Endothelial cell of umbilical vein (primary cell): ENCODE measurements around the gene FYTTD1. TPM values are rescaled to one million over a fixed set of nuclear protein-coding genes. Genes with fewer than 3 reads are reported as not detected.
A peak's percentile ranks its signal among the peaks of the same experiment; 100 is the strongest.

ENCODE experiments used
- BruUV-seq: library from RNA; stranded (reverse); fragments of 400-500 nt; replicated peaks from 2 replicates; lab custom pipeline; 2021; lab: Mats Ljungman, UMichigan
- CTCF ChIA-PET: fragments of 300-600, 350-600 bp; sonication (Branson Sonifier 250); formaldehyde crosslinking; loops from one replicate; lab custom pipeline; 2021; ENCODE audit warnings: antibody characterized with exemption, inconsistent platforms; lab: Charles Lee
- POLR2A ChIA-PET: fragments of 300-600, 350-600 bp; sonication (Branson Sonifier 250); formaldehyde crosslinking; loops from one replicate; lab custom pipeline; 2021; ENCODE audit warnings: antibody characterized with exemption, inconsistent platforms; lab: Charles Lee
- DNase-seq: peaks from one replicate; pipeline ENCODE4 v3.0.0-alpha.2; 2011; ENCODE audit warnings: low read depth, low spot score
- FAIRE-seq: peaks from 2 replicates; lab custom pipeline; 2011; peaks lifted over from hg19 to GRCh38; lab: Jason Lieb, UNC
- H2AFZ ChIP-seq: 2 replicates; pipeline ENCODE4 v1.6.0; 2012; ENCODE audit warnings: low read depth, low read length, control low read depth, inconsistent platforms
- H3K27ac ChIP-seq: 2 replicates; pipeline ENCODE4 v1.5.1; 2011; ENCODE audit warnings: low read depth, mild to moderate bottlenecking, control low read depth, low read length, moderate library complexity; ENCODE audit not compliant: insufficient read depth
- H3K27me3 ChIP-seq, 2 experiments: 2 replicates each; pipeline versions ENCODE4 v1.6.0 to v1.6.1; 2011; ENCODE audit warnings: low read length in 2 of 2, mixed read lengths in 1 of 2; ENCODE audit not compliant: control insufficient read depth in 2 of 2, insufficient read depth in 2 of 2
- H3K36me3 ChIP-seq, 2 experiments: 2 replicates in 1 of 2; 3 replicates in 1 of 2; pipeline ENCODE4 v1.5.1; 2011; ENCODE audit warnings: low read length in 2 of 2, mild to moderate bottlenecking in 1 of 2, moderate library complexity in 1 of 2; ENCODE audit not compliant: control insufficient read depth in 2 of 2, insufficient read depth in 2 of 2; ENCODE audit errors: extremely low read depth in 1 of 2
- H3K4me1 ChIP-seq: 3 replicates; pipeline ENCODE4 v1.5.1; 2011; ENCODE audit warnings: mild to moderate bottlenecking, low read length; ENCODE audit not compliant: control insufficient read depth, insufficient read depth; ENCODE audit errors: extremely low read depth
- H3K4me2 ChIP-seq: 2 replicates; pipeline ENCODE4 v1.6.1; 2011; ENCODE audit warnings: low read length, control low read depth, mixed read lengths; ENCODE audit not compliant: insufficient read depth
- H3K4me3 ChIP-seq, 3 experiments: fragments of 200-600 bp in 1 of 3; sonication (generic), shearing (Covaris generic) in 1 of 3; replicated peaks in 1 of 3; 2 replicates each; pipeline ENCODE4 v1.5.1; 2011 to 2016; ENCODE audit warnings: control low read depth in 3 of 3, low read length in 3 of 3, mild to moderate bottlenecking in 2 of 3, inconsistent platforms in 1 of 3, low read depth in 1 of 3, moderate library complexity in 1 of 3; ENCODE audit not compliant: insufficient read depth in 1 of 3
- H3K79me2 ChIP-seq: 2 replicates; pipeline ENCODE4 v1.6.0; 2012; ENCODE audit warnings: low read length, inconsistent platforms; ENCODE audit not compliant: control insufficient read depth, insufficient read depth
- H3K9ac ChIP-seq: replicated peaks from 2 replicates; pipeline ENCODE3; 2011; ENCODE audit warnings: low read length, control low read depth; ENCODE audit not compliant: insufficient read depth; ENCODE audit errors: extremely low read depth
- H3K9me1 ChIP-seq: replicated peaks from 3 replicates; pipeline ENCODE4 v1.6.0; 2011; ENCODE audit warnings: mild to moderate bottlenecking, low read length; ENCODE audit not compliant: control insufficient read depth, insufficient read depth; ENCODE audit errors: extremely low read depth
- H3K9me3 ChIP-seq: replicated peaks from 2 replicates; pipeline ENCODE4 v1.5.1; 2012; ENCODE audit warnings: low read length, inconsistent platforms; ENCODE audit not compliant: control insufficient read depth, insufficient read depth
- H4K20me1 ChIP-seq: replicated peaks from 2 replicates; pipeline ENCODE3; 2011; ENCODE audit warnings: mild to moderate bottlenecking, low read length; ENCODE audit not compliant: control insufficient read depth, insufficient read depth; ENCODE audit errors: extremely low read depth
- EZH2 ChIP-seq: IDR thresholded peaks from 2 replicates; pipeline ENCODE4 v1.6.1; 2012; ENCODE audit warnings: borderline replicate concordance, low read depth, mild to moderate bottlenecking, moderate library complexity, low read length, inconsistent platforms; ENCODE audit not compliant: severe bottlenecking
- MYC ChIP-seq: IDR thresholded peaks from one replicate; pipeline ENCODE4 v1.6.1; 2011; ENCODE audit warnings: mild to moderate bottlenecking, low read depth, low read length
- dilution Hi-C: fragments of 300-500 bp; cut with MboI; formaldehyde crosslinking; loops from one replicate; pipeline ENCODE4 v1.15.0; 2019; ENCODE audit warnings: low sequenced_read_pairs; ENCODE audit not compliant: extremely low pct_ligation_motif_present
- intact Hi-C: fragments of 100-400 bp; cut with micrococcal nuclease; formaldehyde crosslinking; loops from one replicate; pipeline ENCODE4 v1.10.0; 2022
- polyA plus RNA-seq, 4 experiments: library from polyadenylated mRNA; depleted of rRNA in 3 of 4; stranded (reverse) in 3 of 4; unstranded in 1 of 4; fragments of >200 nt; gene quantifications; 2 replicates each; pipeline versions ENCODE4 v1.2.1 to v1.2.3, GENCODE V29; 2011 to 2012; ENCODE audit warnings: missing spikeins in 1 of 4
- total RNA-seq: library from RNA; stranded (reverse); gene quantifications from 2 replicates; pipeline ENCODE4 v1.2.3, GENCODE V29; 2021
- TF ChIP-seq, protein P1 (sequence below): IDR thresholded peaks from 2 replicates; pipeline ENCODE4 v1.6.1; 2011; ENCODE audit not compliant: insufficient read depth, insufficient read length
- TF ChIP-seq, protein P2 (sequence below), 2 donors: IDR thresholded peaks; 1 replicate in 1 of 2; 2 replicates in 1 of 2; pipeline ENCODE4 v1.5.1; 2011; ENCODE audit warnings: low read length in 2 of 2, mild to moderate bottlenecking in 2 of 2, moderate library complexity in 2 of 2, control low read depth in 1 of 2, inconsistent platforms in 1 of 2, low read depth in 1 of 2; ENCODE audit not compliant: insufficient read depth in 1 of 2; ENCODE audit errors: extremely low read depth in 1 of 2

Gene FYTTD1
- total and polyA plus RNA-seq, 2 donors (not counting 3 experiments of a cell fraction or from before 2014, with no cell fraction given) = 8.9 to 52.3 TPM

DNA sequence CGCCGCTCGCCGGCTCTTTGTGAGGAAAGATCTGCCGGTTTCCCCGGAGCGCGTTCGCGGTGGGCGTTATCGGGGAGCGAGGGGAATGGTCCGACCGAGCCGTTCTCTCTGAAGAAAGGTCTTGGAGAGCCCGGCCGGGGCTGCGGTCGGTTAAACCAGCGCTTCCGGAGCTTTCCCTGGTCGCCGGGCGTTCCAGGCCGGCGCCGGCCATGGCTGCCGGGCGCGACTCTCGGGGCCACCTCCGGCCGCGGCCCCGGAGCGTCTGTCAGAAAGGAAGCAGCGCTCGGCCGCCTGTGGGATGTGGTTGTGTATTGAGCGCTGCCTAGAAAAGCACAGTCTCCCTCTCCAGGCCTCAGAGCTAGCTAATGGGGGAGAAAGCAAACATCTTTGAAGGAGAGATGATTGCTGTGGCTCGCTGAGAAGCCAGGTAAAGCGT is 731 bp downstream of the FYTTD1 start:
- peaks cover 44% of the 10 kb centered on the region for H3K79me2 ChIP-seq
- H3K27ac ChIP-seq = peak overlapping the region; percentile 35
- TF ChIP-seq EZH2 (no peak), MYC (no peak)
- TF ChIP-seq, protein P1, sequence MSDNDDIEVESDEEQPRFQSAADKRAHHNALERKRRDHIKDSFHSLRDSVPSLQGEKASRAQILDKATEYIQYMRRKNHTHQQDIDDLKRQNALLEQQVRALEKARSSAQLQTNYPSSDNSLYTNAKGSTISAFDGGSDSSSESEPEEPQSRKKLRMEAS = no peak
- TF ChIP-seq, protein P2, sequence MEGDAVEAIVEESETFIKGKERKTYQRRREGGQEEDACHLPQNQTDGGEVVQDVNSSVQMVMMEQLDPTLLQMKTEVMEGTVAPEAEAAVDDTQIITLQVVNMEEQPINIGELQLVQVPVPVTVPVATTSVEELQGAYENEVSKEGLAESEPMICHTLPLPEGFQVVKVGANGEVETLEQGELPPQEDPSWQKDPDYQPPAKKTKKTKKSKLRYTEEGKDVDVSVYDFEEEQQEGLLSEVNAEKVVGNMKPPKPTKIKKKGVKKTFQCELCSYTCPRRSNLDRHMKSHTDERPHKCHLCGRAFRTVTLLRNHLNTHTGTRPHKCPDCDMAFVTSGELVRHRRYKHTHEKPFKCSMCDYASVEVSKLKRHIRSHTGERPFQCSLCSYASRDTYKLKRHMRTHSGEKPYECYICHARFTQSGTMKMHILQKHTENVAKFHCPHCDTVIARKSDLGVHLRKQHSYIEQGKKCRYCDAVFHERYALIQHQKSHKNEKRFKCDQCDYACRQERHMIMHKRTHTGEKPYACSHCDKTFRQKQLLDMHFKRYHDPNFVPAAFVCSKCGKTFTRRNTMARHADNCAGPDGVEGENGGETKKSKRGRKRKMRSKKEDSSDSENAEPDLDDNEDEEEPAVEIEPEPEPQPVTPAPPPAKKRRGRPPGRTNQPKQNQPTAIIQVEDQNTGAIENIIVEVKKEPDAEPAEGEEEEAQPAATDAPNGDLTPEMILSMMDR (IDR thresholded peaks at IDR 0.05; ENCODE audit: extremely low read depth in 1 of 2, insufficient read depth in 1 of 2, low read depth in 1 of 2, low read length in 2 of 2) = peak in 1 of 2 donors; percentile 24
- peaks cover 4% of the 10 kb centered on the region for H4K20me1 ChIP-seq
- FAIRE-seq (peak; percentile 73), DNase-seq (peak; percentile 76)
- no peaks in the 10 kb centered on the region for H3K9me1 ChIP-seq
- intact Hi-C loops (loop anchor here (1.0 kb wide), 1 partner anchor 38 kb away; no protein-coding TSS in a partner anchor), dilution Hi-C loops (no loop called here)
- no peaks in the 10 kb centered on the region for H3K9me3 ChIP-seq
- H3K36me3 ChIP-seq = no peaks in the 10 kb centered on the region
- peak overlapping the region; percentile 59 to 87 (median 62) for H3K4me3 ChIP-seq
- H2AFZ ChIP-seq = peak overlapping the region; percentile 45
- POLR2A ChIA-PET = no interaction called here
- peak overlapping the region; percentile 68 for H3K9ac ChIP-seq
- H3K4me2 ChIP-seq = peak overlapping the region; percentile 93
- peaks cover 13% of the 10 kb centered on the region for H3K4me1 ChIP-seq
- BruUV-seq = no TSS peak
- CTCF ChIA-PET = interaction anchor here (0.6 to 2.4 kb wide), 4 partner anchors 14 to 151 kb away, joined by 3 to 7 read pairs (median 5); partner anchors contain the start of gene RUBCN
- H3K27me3 ChIP-seq = no peaks in the 10 kb centered on the region
